Gastrocnemius medialis (tissue), 4 donors: ENCODE data around the gene TDRD6. TPM values are rescaled to one million over a fixed set of nuclear protein-coding genes. Genes with fewer than 3 reads are reported as not detected.

ENCODE experiments used
- ATAC-seq, 2 donors: fragments of 150-250 bp; one replicate each; pipeline ENCODE4 v1.9.1; 2016
- DNase-seq, 2 donors: peaks; one replicate each; pipeline ENCODE4 v3.0.0-alpha.2; 2019
- H3K27ac ChIP-seq, 4 donors: fragments of 200-600 bp; sonication (generic); 1 replicate in 1 of 4; 2 replicates in 3 of 4; pipeline ENCODE4 v1.5.1; 2016 to 2018; ENCODE audit warnings: mild to moderate bottlenecking in 2 of 4, moderate library complexity in 1 of 4
- H3K27me3 ChIP-seq, 3 donors: fragments of 200-600 bp; sonication (generic) in 2 of 3; 1 replicate in 1 of 3; 2 replicates in 2 of 3; pipeline versions ENCODE4 v1.5.1 to v1.6.0; 2016 to 2019; ENCODE audit warnings: mild to moderate bottlenecking in 1 of 3, moderate library complexity in 1 of 3
- H3K36me3 ChIP-seq, 2 donors: fragments of 200-600 bp; sonication (generic) in 1 of 2; one replicate each; pipeline ENCODE4 v1.5.1; 2017 to 2018
- H3K4me1 ChIP-seq, 2 donors: fragments of 200-600 bp; sonication (generic) in 1 of 2; one replicate each; pipeline ENCODE4 v1.5.1; 2016 to 2017; ENCODE audit warnings: mild to moderate bottlenecking in 2 of 2
- H3K4me3 ChIP-seq, 4 donors: fragments of 200-600 bp; sonication (generic) in 3 of 4; 1 replicate in 1 of 4; 2 replicates in 3 of 4; pipeline ENCODE4 v1.5.1; 2016 to 2019; ENCODE audit warnings: mild to moderate bottlenecking in 2 of 4
- H3K9me3 ChIP-seq, 3 donors: fragments of 200-600 bp; sonication (generic) in 2 of 3; 1 replicate in 1 of 3; 2 replicates in 2 of 3; pipeline ENCODE4 v1.5.1; 2016 to 2019
- POLR2A ChIP-seq, 2 donors: fragments of 450-650 bp; IDR thresholded peaks; one replicate each; pipeline ENCODE4 v1.6.1; 2017; ENCODE audit warnings: antibody characterized with exemption in 2 of 2, mild to moderate bottlenecking in 2 of 2, moderate library complexity in 2 of 2
- in situ Hi-C, 4 donors: fragments of 200-750 bp; cut with MboI; loops; one replicate each; pipeline versions ENCODE4 v1.15.0 to v1.8.0; 2017; ENCODE audit warnings: low sequenced_read_pairs in 4 of 4
- intact Hi-C: fragments of 100-400 bp; cut with DNase I; formaldehyde crosslinking; loops from one replicate; pipeline ENCODE4 v1.15.1; 2023; ENCODE audit warnings: low total_unique reads
- total RNA-seq, 4 donors: library from RNA; depleted of rRNA; stranded (reverse); fragments of >200 nt; gene quantifications; one replicate each; pipeline versions ENCODE4 v1.1.0 to v1.2.3, GENCODE V29; 2016
- TF ChIP-seq, protein P1 (sequence below), 5 experiments: fragments of 450-650 bp in 3 of 5; fragments of 200-600 bp in 2 of 5; sonication (generic) in 2 of 5; IDR thresholded peaks in 4 of 5; conservative IDR thresholded peaks in 1 of 5; 1 replicate in 4 of 5; 2 replicates in 1 of 5; pipeline ENCODE4 v1.5.1; 2016 to 2019; ENCODE audit warnings: antibody characterized with exemption in 5 of 5, mild to moderate bottlenecking in 3 of 5, moderate library complexity in 3 of 5

TDRD6 gene
- total RNA-seq, 4 donors from 2014 or later = 0.03 to 1.7 (median 0.07) TPM

DNA sequence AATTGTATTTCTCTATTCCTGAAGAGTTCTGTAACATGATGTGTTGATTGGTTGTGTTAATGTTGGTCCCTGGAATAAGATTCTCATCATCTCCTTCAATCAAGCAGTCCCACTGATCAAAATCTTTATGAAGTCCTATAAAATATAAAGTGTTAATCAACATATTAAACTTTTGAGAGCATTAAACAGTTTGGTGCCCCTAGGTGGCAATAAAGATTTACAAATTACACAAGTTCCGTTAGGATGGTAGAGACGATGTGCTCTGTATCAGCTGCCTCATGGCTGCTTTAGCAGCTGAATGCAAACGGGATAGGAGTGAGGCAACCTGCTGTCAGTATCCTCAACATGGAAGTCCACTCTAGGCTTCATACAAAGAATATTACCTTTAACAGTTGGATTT lies 16.9 kb downstream of the TDRD6 start:
- H3K36me3 ChIP-seq = no peaks in the 10 kb centered on the region
- H3K27me3 ChIP-seq = no peaks in the 10 kb centered on the region
- intact Hi-C loops = no loop called here
- no peak overlapping the region for H3K4me3 ChIP-seq
- no peaks in the 10 kb centered on the region for H3K9me3 ChIP-seq
- ATAC-seq = no peak
- TF ChIP-seq POLR2A (IDR thresholded peaks at IDR 0.05) = no peak
- in situ Hi-C loops = no loop called here
- H3K27ac ChIP-seq = no peak overlapping the region
- no peak for DNase-seq
- H3K4me1 ChIP-seq = no peaks in the 10 kb centered on the region

DNA sequence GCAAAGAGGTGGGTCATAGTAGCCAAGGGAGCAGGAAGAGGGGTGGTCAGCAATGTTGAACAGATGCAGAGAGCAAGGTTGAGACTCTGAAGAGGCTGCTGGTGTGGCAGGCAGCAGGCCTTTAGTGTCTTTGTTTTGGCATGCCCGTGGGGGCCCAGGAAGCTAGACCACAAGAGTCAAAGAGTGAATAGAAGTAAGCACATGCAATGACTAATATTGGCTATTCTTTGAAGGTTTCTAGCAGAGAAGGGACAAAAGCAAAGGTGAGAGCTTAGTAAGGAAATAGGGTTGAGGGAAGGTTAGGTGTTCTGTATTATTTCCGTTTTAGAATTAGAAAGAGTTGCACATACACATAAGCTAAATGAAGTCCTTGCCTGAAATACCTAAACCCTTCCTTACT lies 18.8 kb downstream of the TDRD6 start:
- intact Hi-C loops = no loop called here

DNA sequence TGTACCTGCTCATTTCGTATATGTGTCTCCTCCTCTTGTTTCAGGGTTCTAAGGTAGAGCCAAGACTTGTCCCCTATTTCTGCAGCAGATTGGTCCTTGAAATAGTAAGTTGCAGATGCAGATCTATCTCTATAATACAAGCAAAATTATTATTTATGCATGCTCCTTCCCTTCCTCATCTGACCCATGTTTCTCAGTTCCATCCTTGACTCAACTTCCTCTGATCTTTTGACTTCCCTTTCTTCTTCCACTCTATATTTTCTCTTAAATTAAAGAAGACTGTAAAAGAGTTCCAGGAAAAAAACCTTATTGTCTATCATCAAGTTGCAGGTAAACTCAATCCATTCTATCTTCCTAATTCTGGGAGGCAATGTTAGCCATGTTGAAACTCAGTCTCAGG lies 23.8 kb downstream of the TDRD6 start:
- no peak for DNase-seq
- in situ Hi-C loops (no loop called here), intact Hi-C loops (no loop called here)
- Histone ChIP-seq H3K9me3 (no peaks in the 10 kb centered on the region), H3K27ac (no peak overlapping the region), H3K36me3 (no peaks in the 10 kb centered on the region), H3K4me1 (no peaks in the 10 kb centered on the region), H3K4me3 (no peak overlapping the region), H3K27me3 (no peaks in the 10 kb centered on the region)
- no peak for ATAC-seq
- TF ChIP-seq, protein P1, sequence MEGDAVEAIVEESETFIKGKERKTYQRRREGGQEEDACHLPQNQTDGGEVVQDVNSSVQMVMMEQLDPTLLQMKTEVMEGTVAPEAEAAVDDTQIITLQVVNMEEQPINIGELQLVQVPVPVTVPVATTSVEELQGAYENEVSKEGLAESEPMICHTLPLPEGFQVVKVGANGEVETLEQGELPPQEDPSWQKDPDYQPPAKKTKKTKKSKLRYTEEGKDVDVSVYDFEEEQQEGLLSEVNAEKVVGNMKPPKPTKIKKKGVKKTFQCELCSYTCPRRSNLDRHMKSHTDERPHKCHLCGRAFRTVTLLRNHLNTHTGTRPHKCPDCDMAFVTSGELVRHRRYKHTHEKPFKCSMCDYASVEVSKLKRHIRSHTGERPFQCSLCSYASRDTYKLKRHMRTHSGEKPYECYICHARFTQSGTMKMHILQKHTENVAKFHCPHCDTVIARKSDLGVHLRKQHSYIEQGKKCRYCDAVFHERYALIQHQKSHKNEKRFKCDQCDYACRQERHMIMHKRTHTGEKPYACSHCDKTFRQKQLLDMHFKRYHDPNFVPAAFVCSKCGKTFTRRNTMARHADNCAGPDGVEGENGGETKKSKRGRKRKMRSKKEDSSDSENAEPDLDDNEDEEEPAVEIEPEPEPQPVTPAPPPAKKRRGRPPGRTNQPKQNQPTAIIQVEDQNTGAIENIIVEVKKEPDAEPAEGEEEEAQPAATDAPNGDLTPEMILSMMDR (IDR thresholded peaks at IDR 0.05 in 4 of 5, conservative IDR thresholded peaks at IDR 0.05 in 1 of 5) = no peak
- no peak for TF ChIP-seq POLR2A (IDR thresholded peaks at IDR 0.05)

More for the DNA sequence above, 18.8 kb downstream of the TDRD6 start:
- H3K4me1 ChIP-seq = no peaks in the 10 kb centered on the region
- H3K36me3 ChIP-seq = no peaks in the 10 kb centered on the region
- in situ Hi-C loops = no loop called here
- no peaks in the 10 kb centered on the region for H3K9me3 ChIP-seq
- TF ChIP-seq, protein P1 (IDR thresholded peaks at IDR 0.05 in 4 of 5, conservative IDR thresholded peaks at IDR 0.05 in 1 of 5) = no peak
- TF ChIP-seq POLR2A (IDR thresholded peaks at IDR 0.05) = no peak
- H3K27ac ChIP-seq = no peak overlapping the region
- no peak overlapping the region for H3K4me3 ChIP-seq
- H3K27me3 ChIP-seq = no peaks in the 10 kb centered on the region
- DNase-seq (no peak), ATAC-seq (no peak)

DNA sequence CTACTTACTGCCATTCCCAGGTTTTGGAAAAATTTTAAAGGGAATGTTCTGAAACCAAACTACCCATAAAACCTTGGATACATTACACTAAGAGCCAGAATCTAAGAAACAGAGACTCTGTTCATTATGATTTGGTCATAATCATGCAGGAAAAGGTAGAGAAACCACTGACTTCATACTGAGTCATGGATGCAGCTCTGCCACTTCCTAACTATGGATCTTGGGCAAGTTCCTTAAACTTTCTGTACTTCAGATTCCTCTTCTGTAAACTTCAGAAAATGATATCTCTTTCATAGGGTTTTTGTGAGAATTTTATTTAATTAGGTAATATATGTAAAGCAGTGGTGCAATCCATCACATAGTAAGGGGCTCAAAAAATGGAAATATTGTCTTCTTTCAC lies 27.5 kb downstream of the TDRD6 start:
- no peaks in the 10 kb centered on the region for H3K4me1 ChIP-seq
- H3K27ac ChIP-seq = no peak overlapping the region
- H3K36me3 ChIP-seq = no peaks in the 10 kb centered on the region
- no peaks in the 10 kb centered on the region for H3K9me3 ChIP-seq
- H3K27me3 ChIP-seq = no peaks in the 10 kb centered on the region
- no peak for ATAC-seq
- TF ChIP-seq, protein P1 (IDR thresholded peaks at IDR 0.05 in 4 of 5, conservative IDR thresholded peaks at IDR 0.05 in 1 of 5) = no peak
- no peak for TF ChIP-seq POLR2A (IDR thresholded peaks at IDR 0.05)
- intact Hi-C loops = no loop called here
- no peak overlapping the region for H3K4me3 ChIP-seq
- DNase-seq = no peak
- in situ Hi-C loops = no loop called here

DNA sequence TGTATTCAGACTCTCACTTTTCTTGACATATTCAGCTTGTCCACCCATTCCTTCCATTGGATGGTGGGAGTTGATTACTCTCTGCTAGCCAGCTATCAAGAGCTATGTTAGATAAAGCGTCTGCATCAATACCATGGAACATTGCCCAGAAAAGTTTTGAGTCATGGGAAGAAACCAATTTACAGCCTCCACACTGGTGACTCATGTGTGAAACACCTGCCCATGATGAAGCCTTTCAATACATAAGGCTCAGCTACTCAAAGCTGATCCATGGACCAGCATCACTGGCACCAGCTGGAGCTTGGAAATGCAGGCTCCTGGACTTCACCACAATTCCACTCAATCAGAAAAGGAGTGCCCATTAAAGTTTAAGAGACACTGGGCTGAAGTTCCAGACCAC lies 31.4 kb downstream of the TDRD6 start:
- H3K27ac ChIP-seq = no peak overlapping the region
- no peaks in the 10 kb centered on the region for H3K36me3 ChIP-seq
- H3K4me1 ChIP-seq = no peaks in the 10 kb centered on the region
- no peak overlapping the region for H3K4me3 ChIP-seq
- no peaks in the 10 kb centered on the region for H3K27me3 ChIP-seq
- TF ChIP-seq, protein P1 (IDR thresholded peaks at IDR 0.05 in 4 of 5, conservative IDR thresholded peaks at IDR 0.05 in 1 of 5) = no peak
- TF ChIP-seq POLR2A (IDR thresholded peaks at IDR 0.05) = no peak
- no peaks in the 10 kb centered on the region for H3K9me3 ChIP-seq
- intact Hi-C loops = no loop called here
- no peak for DNase-seq
- ATAC-seq = no peak
- in situ Hi-C loops = no loop called here
